Gastroesophageal sphincter (tissue), 4 donors: Measurements from ENCODE around the gene RAB17. TPM values are rescaled to one million over a fixed set of nuclear protein-coding genes. Genes with fewer than 3 reads are reported as not detected.

Experiments used
- ATAC-seq: fragments of 150-250 bp; one replicate; pipeline ENCODE4 v1.9.1; 2016; ENCODE audit warnings: mild to moderate bottlenecking, moderate library complexity
- H3K27ac ChIP-seq, 4 donors: fragments of 200-600 bp; sonication (generic) in 3 of 4; 1 replicate in 3 of 4; 2 replicates in 1 of 4; pipeline ENCODE4 v1.5.1; 2016 to 2019
- H3K27me3 ChIP-seq: fragments of 200-600 bp; sonication (generic); one replicate; pipeline ENCODE4 v1.5.1; 2019
- H3K36me3 ChIP-seq, 2 donors: fragments of 200-600 bp; sonication (generic); one replicate each; pipeline ENCODE4 v1.5.1; 2019; ENCODE audit warnings: control low read depth in 1 of 2
- H3K4me1 ChIP-seq, 3 donors: fragments of 200-600 bp; sonication (generic); 1 replicate in 2 of 3; 2 replicates in 1 of 3; pipeline ENCODE4 v1.5.1; 2016 to 2019; ENCODE audit warnings: control low read depth in 2 of 3
- H3K4me3 ChIP-seq, 2 donors: fragments of 200-600 bp; sonication (generic); one replicate each; pipeline ENCODE4 v1.5.1; 2019; ENCODE audit warnings: mild to moderate bottlenecking in 1 of 2, moderate library complexity in 1 of 2
- H3K9me3 ChIP-seq, 3 donors: fragments of 200-600 bp; sonication (generic); one replicate each; pipeline ENCODE4 v1.5.1; 2017 to 2019; ENCODE audit warnings: control low read depth in 2 of 3
- EP300 ChIP-seq: sonication (generic); formaldehyde crosslinking; IDR thresholded peaks from one replicate; pipeline ENCODE4 v1.6.1; 2017; ENCODE audit warnings: antibody characterized with exemption, mild to moderate bottlenecking
- POLR2A ChIP-seq, 2 donors: fragments of 450-650 bp; IDR thresholded peaks; one replicate each; pipeline ENCODE4 v1.6.1; 2017; ENCODE audit warnings: antibody characterized with exemption in 2 of 2, mild to moderate bottlenecking in 2 of 2, moderate library complexity in 1 of 2
- POLR2AphosphoS5 ChIP-seq: sonication (generic); formaldehyde crosslinking; IDR thresholded peaks from one replicate; pipeline ENCODE4 v1.6.1; 2017; ENCODE audit warnings: antibody characterized with exemption
- WGBS, 2 donors: methylation state at CpG; one replicate each; pipeline ENCODE4 v1.1.5; 2018; ENCODE audit warnings: low coverage in 1 of 2; 5-methylcytosine and 5-hydroxymethylcytosine counted together
- total RNA-seq, 4 donors: library from RNA; depleted of rRNA; stranded (reverse); fragments of >200 nt; gene quantifications; one replicate each; pipeline ENCODE4 v1.1.0, GENCODE V29; 2016
- TF ChIP-seq, protein P1 (sequence below), 4 experiments: fragments of 200-600 bp in 2 of 4; fragments of 450-650 bp in 2 of 4; sonication (generic) in 1 of 4; IDR thresholded peaks; one replicate each; pipeline ENCODE4 v1.5.1; 2017 to 2019; ENCODE audit warnings: antibody characterized with exemption in 4 of 4, mild to moderate bottlenecking in 2 of 4, moderate library complexity in 2 of 4

Gene RAB17
- total RNA-seq, 4 donors from 2014 or later, result 0.81 to 6.7 (median 3.2) TPM

- Histone ChIP-seq H3K9me3 (no peaks in the 10 kb centered on the region), H3K4me3 (no peak overlapping the region), H3K27ac (no peak overlapping the region), H3K27me3 (peaks cover 20% of the 10 kb centered on the region), H3K36me3 (no peaks in the 10 kb centered on the region), H3K4me1 (peaks cover 0 to 38% (median 8%) of the 10 kb centered on the region in 3 donors)
- no peak for ATAC-seq
- no peak for TF ChIP-seq POLR2A (IDR thresholded peaks at IDR 0.05)
- no peak for TF ChIP-seq EP300
- TF ChIP-seq, protein P1, sequence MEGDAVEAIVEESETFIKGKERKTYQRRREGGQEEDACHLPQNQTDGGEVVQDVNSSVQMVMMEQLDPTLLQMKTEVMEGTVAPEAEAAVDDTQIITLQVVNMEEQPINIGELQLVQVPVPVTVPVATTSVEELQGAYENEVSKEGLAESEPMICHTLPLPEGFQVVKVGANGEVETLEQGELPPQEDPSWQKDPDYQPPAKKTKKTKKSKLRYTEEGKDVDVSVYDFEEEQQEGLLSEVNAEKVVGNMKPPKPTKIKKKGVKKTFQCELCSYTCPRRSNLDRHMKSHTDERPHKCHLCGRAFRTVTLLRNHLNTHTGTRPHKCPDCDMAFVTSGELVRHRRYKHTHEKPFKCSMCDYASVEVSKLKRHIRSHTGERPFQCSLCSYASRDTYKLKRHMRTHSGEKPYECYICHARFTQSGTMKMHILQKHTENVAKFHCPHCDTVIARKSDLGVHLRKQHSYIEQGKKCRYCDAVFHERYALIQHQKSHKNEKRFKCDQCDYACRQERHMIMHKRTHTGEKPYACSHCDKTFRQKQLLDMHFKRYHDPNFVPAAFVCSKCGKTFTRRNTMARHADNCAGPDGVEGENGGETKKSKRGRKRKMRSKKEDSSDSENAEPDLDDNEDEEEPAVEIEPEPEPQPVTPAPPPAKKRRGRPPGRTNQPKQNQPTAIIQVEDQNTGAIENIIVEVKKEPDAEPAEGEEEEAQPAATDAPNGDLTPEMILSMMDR (IDR thresholded peaks at IDR 0.05), result no peak
- TF ChIP-seq POLR2AphosphoS5, result no peak
- WGBS, 2 donors, result 83 to 86% methylated on average over 3 of the region's 7 CpGs
Observed at GRCh38 chr2:237561221-237561620, 29.3 kb downstream of the RAB17 start.

GRCh38 chr2:237558961-237559641 is 31.4 kb downstream of the RAB17 start:
- peak overlapping the region in 1 of 4 donors; percentile 31 for H3K27ac ChIP-seq
- peaks cover 0 to 39% (median 8%) of the 10 kb centered on the region in 3 donors for H3K4me1 ChIP-seq
- no peak overlapping the region for H3K4me3 ChIP-seq
- H3K36me3 ChIP-seq, result no peaks in the 10 kb centered on the region
- peak; percentile 87 for ATAC-seq
- peaks cover 0 to 14% (median 0%) of the 10 kb centered on the region in 3 donors for H3K9me3 ChIP-seq
- H3K27me3 ChIP-seq, result peaks cover 9% of the 10 kb centered on the region
- 0 to 33% methylated on average over 3 to 14 of the region's 22 CpGs for WGBS, 2 donors
- TF ChIP-seq EP300, result no peak
- peak; percentile 67 for TF ChIP-seq POLR2AphosphoS5

DNA sequence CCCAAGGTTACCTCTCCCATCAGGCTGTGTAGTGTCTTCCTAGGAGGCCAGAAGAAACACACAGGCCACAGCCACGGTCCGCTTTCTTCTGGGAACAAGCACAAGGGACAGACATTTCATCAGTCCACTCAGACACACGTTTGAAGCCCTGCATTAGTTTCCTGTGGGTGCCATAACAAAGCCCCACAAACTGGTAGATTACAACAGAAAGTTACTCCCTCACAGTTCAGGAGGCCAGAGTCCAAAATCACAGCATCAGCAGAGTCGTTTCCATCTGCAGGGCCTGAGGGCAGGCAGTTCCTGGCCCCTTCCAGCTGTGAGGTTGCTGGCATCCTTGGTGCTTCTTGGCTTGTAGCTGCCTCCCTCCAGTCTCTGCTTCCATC is 32.9 kb downstream of the RAB17 start:
- no peak for ATAC-seq
- TF ChIP-seq EP300 (no peak), POLR2AphosphoS5 (no peak), POLR2A (IDR thresholded peaks at IDR 0.05) (no peak)
- TF ChIP-seq, protein P1 (IDR thresholded peaks at IDR 0.05), result no peak
- H3K4me3 ChIP-seq, result no peak overlapping the region
- 40 to 57% methylated on average over 2 to 3 of the region's 4 CpGs for WGBS, 2 donors
- no peaks in the 10 kb centered on the region for H3K27me3 ChIP-seq
- peak overlapping the region in 3 of 4 donors; percentile 27 to 70 (median 61) for H3K27ac ChIP-seq
- no peaks in the 10 kb centered on the region for H3K36me3 ChIP-seq
- peaks cover 0 to 14% (median 0%) of the 10 kb centered on the region in 3 donors for H3K9me3 ChIP-seq
- H3K4me1 ChIP-seq, result peaks cover 0 to 39% (median 8%) of the 10 kb centered on the region in 3 donors

GRCh38 chr2:237556773-237557632 is 33.5 kb downstream of the RAB17 start:
- H3K27ac ChIP-seq, result peak overlapping the region in 3 of 4 donors; percentile 27 to 70 (median 61)

GRCh38 chr2:237555560-237555959 is 35.0 kb downstream of the RAB17 start:
- H3K9me3 ChIP-seq, result peaks cover 0 to 14% (median 0%) of the 10 kb centered on the region in 3 donors
- peaks cover 0 to 51% (median 8%) of the 10 kb centered on the region in 3 donors for H3K4me1 ChIP-seq
- ATAC-seq, result no peak
- H3K27me3 ChIP-seq, result no peaks in the 10 kb centered on the region
- 92% methylated on average over 1 of the region's 1 CpG; no CpG with 5 or more reads in 1 of the 2 donors for WGBS, 2 donors
- TF ChIP-seq, protein P1 (IDR thresholded peaks at IDR 0.05), result no peak
- TF ChIP-seq POLR2A (IDR thresholded peaks at IDR 0.05) (no peak), POLR2AphosphoS5 (no peak), EP300 (no peak)
- no peaks in the 10 kb centered on the region for H3K36me3 ChIP-seq
- no peak overlapping the region for H3K27ac ChIP-seq
- H3K4me3 ChIP-seq, result no peak overlapping the region

More at GRCh38 chr2:237556773-237557632, 33.5 kb downstream of the RAB17 start:
- WGBS, 2 donors, result 20 to 32% methylated on average over 8 of the region's 11 CpGs
- H3K27me3 ChIP-seq, result no peaks in the 10 kb centered on the region
- TF ChIP-seq EP300, result no peak
- peak; percentile 46 for ATAC-seq
- H3K9me3 ChIP-seq, result peaks cover 0 to 14% (median 0%) of the 10 kb centered on the region in 3 donors
- H3K4me3 ChIP-seq, result no peak overlapping the region
- H3K36me3 ChIP-seq, result no peaks in the 10 kb centered on the region
- H3K4me1 ChIP-seq, result peaks cover 0 to 40% (median 8%) of the 10 kb centered on the region in 3 donors
